ENCODE measurements around the gene ENO3.

- no peak for TF ChIP-seq CTCF (IDR thresholded peaks at IDR 0.05 in 2 of 3, conservative IDR thresholded peaks at IDR 0.05 in 1 of 3; ENCODE audit: borderline replicate concordance in 1 of 3, insufficient read depth in 1 of 3, low read depth in 2 of 3, low read length in 2 of 3)
- TF ChIP-seq ATF3 (IDR thresholded peaks at IDR 0.05): no peak
- no peak for TF ChIP-seq EZH2phosphoT487 (IDR thresholded peaks at IDR 0.05; ENCODE audit: borderline replicate concordance)
- TF ChIP-seq RAD21 (IDR thresholded peaks at IDR 0.05; ENCODE audit: low read depth): no peak
Observed at GRCh38 chr17:4969551-4970173, 18.7 kb downstream of the ENO3 start.
